HEK293T (cell line): ENCODE results near the gene GALNT2.

Source experiments
- CTCF ChIA-PET: fragments of 350-600 bp; formaldehyde crosslinking; extraction: SDS; loops from one replicate; lab custom pipeline; 2021; ENCODE audit warnings: antibody characterized with exemption, inconsistent platforms; lab: Yijun Ruan, JAX
- POLR2A ChIA-PET: fragments of 350-600 bp; formaldehyde crosslinking; extraction: SDS; loops from one replicate; lab custom pipeline; 2020; ENCODE audit warnings: antibody characterized with exemption, inconsistent platforms; lab: Yijun Ruan, JAX
- DNase-seq: peaks from one replicate; pipeline ENCODE4 v3.0.0; 2012; ENCODE audit warnings: mixed read lengths; ENCODE audit errors: extremely low spot score
- ARNT ChIP-seq: fragments of 450-650 bp; IDR thresholded peaks from 2 replicates; pipeline ENCODE4 v1.6.1; 2017; ENCODE audit warnings: mild to moderate bottlenecking
- BHLHE40 ChIP-seq: fragments of 450-650 bp; IDR thresholded peaks from 2 replicates; pipeline ENCODE4 v1.6.1; 2016; ENCODE audit warnings: mild to moderate bottlenecking, moderate library complexity, borderline replicate concordance
- CTBP1 ChIP-seq: fragments of 450-650 bp; IDR thresholded peaks from 2 replicates; pipeline ENCODE4 v1.6.1; 2016; ENCODE audit warnings: borderline replicate concordance
- ELF4 ChIP-seq: fragments of 450-650 bp; IDR thresholded peaks from 2 replicates; pipeline ENCODE4 v1.6.1; 2017; ENCODE audit warnings: antibody characterized with exemption
- FOXA1 ChIP-seq: fragments of 450-650 bp; IDR thresholded peaks from 2 replicates; pipeline ENCODE4 v1.6.1; 2016; ENCODE audit warnings: mild to moderate bottlenecking
- FOXK2 ChIP-seq: fragments of 450-650 bp; IDR thresholded peaks from 2 replicates; pipeline ENCODE4 v1.6.1; 2016; ENCODE audit warnings: mild to moderate bottlenecking
- FOXM1 ChIP-seq: fragments of 450-650 bp; IDR thresholded peaks from 2 replicates; pipeline ENCODE4 v1.6.1; 2017; ENCODE audit warnings: mild to moderate bottlenecking, borderline replicate concordance
- HDGF ChIP-seq: fragments of 450-650 bp; IDR thresholded peaks from 2 replicates; pipeline ENCODE4 v1.6.1; 2017; ENCODE audit warnings: antibody characterized with exemption, borderline replicate concordance
- L3MBTL2 ChIP-seq: fragments of 450-650 bp; conservative IDR thresholded peaks from 2 replicates; pipeline ENCODE4 v1.6.1; 2016; ENCODE audit warnings: mild to moderate bottlenecking
- LEF1 ChIP-seq: fragments of 450-650 bp; IDR thresholded peaks from 2 replicates; pipeline ENCODE4 v1.6.1; 2017; ENCODE audit warnings: mild to moderate bottlenecking, borderline replicate concordance
- NFRKB ChIP-seq: fragments of 450-650 bp; IDR thresholded peaks from 2 replicates; pipeline ENCODE4 v1.6.1; 2016; ENCODE audit warnings: mild to moderate bottlenecking, moderate library complexity
- PKNOX1 ChIP-seq: fragments of 450-650 bp; IDR thresholded peaks from 2 replicates; pipeline ENCODE4 v1.6.1; 2016
- SP1 ChIP-seq: fragments of 450-650 bp; IDR thresholded peaks from 2 replicates; pipeline ENCODE4 v1.6.1; 2017
- SUZ12 ChIP-seq: fragments of 450-650 bp; IDR thresholded peaks from 2 replicates; pipeline ENCODE4 v1.6.1; 2016; ENCODE audit warnings: mild to moderate bottlenecking
- TARDBP ChIP-seq: fragments of 450-650 bp; IDR thresholded peaks from 2 replicates; pipeline ENCODE4 v1.6.1; 2016
- ZNF384 ChIP-seq: fragments of 450-650 bp; IDR thresholded peaks from 2 replicates; pipeline ENCODE4 v1.6.1; 2016

Gene GALNT2

GRCh38 chr1:230173187-230173975 lies 106.3 kb downstream of the GALNT2 start:
- CTCF ChIA-PET: no interaction called here
- POLR2A ChIA-PET: no interaction called here
- no peak for DNase-seq
- no peak for TF ChIP-seq ELF4
- TF ChIP-seq NFRKB: no peak
- TF ChIP-seq ZNF384: no peak
- TF ChIP-seq PKNOX1: no peak
- TF ChIP-seq HDGF: no peak
- no peak for TF ChIP-seq FOXA1
- TF ChIP-seq FOXM1: no peak
- TF ChIP-seq TARDBP: no peak
- TF ChIP-seq FOXK2: no peak
- TF ChIP-seq SP1: no peak
- no peak for TF ChIP-seq L3MBTL2
- TF ChIP-seq ARNT: no peak
- no peak for TF ChIP-seq BHLHE40
- TF ChIP-seq LEF1: no peak
- TF ChIP-seq SUZ12: no peak
- TF ChIP-seq CTBP1: no peak

GRCh38 chr1:230174041-230174440 lies 107.0 kb downstream of the GALNT2 start:
- ChIA-PET POLR2A (no interaction called here), CTCF (interaction anchor here (0.6 kb wide), 1 partner anchor 90 kb away, joined by 3 read pairs; no protein-coding TSS in a partner anchor)
- no peak for DNase-seq
- no peak for TF ChIP-seq FOXK2
- TF ChIP-seq LEF1: no peak
- no peak for TF ChIP-seq FOXA1
- TF ChIP-seq CTBP1: no peak
- no peak for TF ChIP-seq L3MBTL2
- TF ChIP-seq ELF4: no peak
- TF ChIP-seq FOXM1: no peak
- TF ChIP-seq HDGF: no peak
- no peak for TF ChIP-seq TARDBP
- no peak for TF ChIP-seq SP1
- TF ChIP-seq NFRKB: no peak
- no peak for TF ChIP-seq ZNF384

GRCh38 chr1:230174471-230175162 lies 107.6 kb downstream of the GALNT2 start:
- ChIA-PET POLR2A (no interaction called here), CTCF (interaction anchor here (0.6 kb wide), 1 partner anchor 91 kb away, joined by 3 read pairs; no protein-coding TSS in a partner anchor)
- TF ChIP-seq L3MBTL2 (no peak), FOXA1 (no peak), NFRKB (no peak), SUZ12 (no peak), ZNF384 (no peak), ARNT (no peak), FOXK2 (no peak), HDGF (no peak), SP1 (no peak), PKNOX1 (no peak), ELF4 (no peak), BHLHE40 (no peak), TARDBP (no peak), CTBP1 (no peak), FOXM1 (no peak), LEF1 (no peak)

GRCh38 chr1:230175163-230175747 lies 108.2 kb downstream of the GALNT2 start:
- POLR2A ChIA-PET: no interaction called here
- no peak for DNase-seq
- CTCF ChIA-PET: no interaction called here
- TF ChIP-seq SP1: no peak
- no peak for TF ChIP-seq FOXK2
- TF ChIP-seq HDGF: no peak
- TF ChIP-seq ELF4: no peak
- TF ChIP-seq FOXM1: no peak
- TF ChIP-seq CTBP1: no peak

More at GRCh38 chr1:230174471-230175162, 107.6 kb downstream of the GALNT2 start:
- DNase-seq: no peak

- CTCF ChIA-PET: no interaction called here
- TF ChIP-seq L3MBTL2 (no peak), ELF4 (no peak), LEF1 (no peak), ZNF384 (no peak), FOXA1 (no peak), FOXM1 (no peak), ARNT (no peak), BHLHE40 (no peak), HDGF (no peak), NFRKB (no peak), PKNOX1 (no peak), FOXK2 (no peak), SP1 (no peak), CTBP1 (no peak), TARDBP (no peak), SUZ12 (no peak)
- POLR2A ChIA-PET: no interaction called here
- no peak for DNase-seq
Measured at GRCh38 chr1:230175839-230176238, 108.8 kb downstream of the GALNT2 start.
